ENCODE data around the gene THEM4. TPM values are rescaled to one million over a fixed set of nuclear protein-coding genes. Genes with fewer than 3 reads are reported as not detected.

The THEM4 gene
- total RNA-seq, 2 donors from 2014 or later, result 9.4 to 9.8 TPM

GRCh38 chr1:151828921-151829320, 80.4 kb downstream of the THEM4 start:
- intact Hi-C loops (cut with DNase I), result no loop called here
- DNase-seq (ENCODE audit: low spot score), result no peak

DNA sequence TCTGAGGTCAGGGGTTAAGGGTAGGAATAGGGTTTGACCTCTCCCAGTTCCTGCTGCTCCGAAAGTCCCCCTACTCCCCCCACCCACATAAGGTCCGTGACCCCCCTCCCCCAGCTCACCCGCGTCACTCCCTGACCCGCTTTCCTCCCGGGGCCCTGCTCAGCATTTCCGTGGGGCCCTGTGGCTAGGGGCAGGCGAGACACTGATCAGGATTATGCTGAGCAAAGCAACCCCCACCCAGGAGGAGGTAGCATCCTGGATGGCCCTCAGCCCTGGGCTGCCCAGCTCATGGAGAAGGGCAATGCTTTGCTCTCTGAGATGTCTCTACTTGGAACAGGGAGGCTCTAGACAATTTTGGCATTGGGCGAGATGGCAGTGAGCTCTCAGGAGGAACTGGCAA, 81.5 kb downstream of the THEM4 start:
- DNase-seq (ENCODE audit: low spot score), result no peak
- intact Hi-C loops (cut with DNase I), result no loop called here

DNA sequence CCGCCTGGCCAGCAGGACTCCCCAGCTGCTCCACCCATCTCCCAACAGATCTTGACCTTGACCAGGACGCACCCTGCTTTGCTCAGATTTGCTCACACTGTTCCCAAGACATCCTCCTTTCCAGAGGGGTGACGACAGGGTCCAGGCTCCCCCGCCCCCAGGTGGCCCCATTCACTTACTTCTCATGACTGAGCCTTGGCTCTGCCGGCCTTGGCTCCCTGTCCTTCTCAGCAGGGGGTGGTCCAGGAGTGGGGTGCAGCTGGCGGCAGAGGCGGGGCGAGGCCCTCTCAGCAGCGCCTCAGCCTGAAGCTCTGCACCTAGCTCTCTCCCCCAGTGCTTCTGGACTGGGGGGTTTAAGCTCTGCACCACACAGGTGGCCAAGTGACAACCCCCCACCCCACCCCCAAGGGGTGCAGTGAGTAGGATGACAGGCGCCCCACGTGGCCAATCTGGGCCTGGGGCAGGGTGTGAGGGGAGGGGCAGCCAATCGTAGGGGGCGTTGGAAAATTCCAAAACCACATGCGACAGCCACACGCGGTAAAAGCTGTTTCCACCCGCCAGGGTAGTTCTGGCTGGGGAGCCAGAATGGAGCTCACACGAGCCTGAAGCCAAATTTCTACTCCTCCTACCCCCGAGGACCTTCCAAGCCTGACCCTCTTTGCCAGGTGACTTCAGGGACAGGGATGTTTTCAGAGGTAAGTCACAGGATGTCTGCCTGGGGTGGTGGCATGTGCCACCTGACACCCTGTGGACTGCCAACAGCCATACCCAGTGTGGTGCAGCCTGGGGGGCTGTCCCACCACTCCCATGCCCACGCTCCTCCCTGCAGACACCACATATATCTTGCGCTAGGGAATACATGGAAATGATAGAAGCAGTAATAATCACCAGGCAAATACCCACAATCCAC, 83.3 kb downstream of the THEM4 start:
- no peak for DNase-seq (ENCODE audit: low spot score)
- intact Hi-C loops (cut with DNase I), result no loop called here

- DNase-seq (ENCODE audit: low spot score), result no peak
- intact Hi-C loops (cut with DNase I), result no loop called here
Observed at GRCh38 chr1:151825204-151825603, 84.1 kb downstream of the THEM4 start.

Other genes starting within 250 kb of the THEM4 start
- under 1 TPM in 1 of 2 donors, not detected in 1; 0.10 TPM for gene CELF3, start 192.7 kb downstream of the THEM4 start, total RNA-seq
- 1 to 10 TPM in 1 of 2 donors, not detected in 1; 4.0 TPM for gene RIIAD1, start 188.0 kb downstream of the THEM4 start, total RNA-seq
- gene MRPL9, start 146.0 kb downstream of the THEM4 start, total RNA-seq, result 10 to 100 TPM; 46.3 to 49.1 TPM
- 1 to 10 TPM; 4.7 to 5.1 TPM for gene TDRKH, start 119.0 kb downstream of the THEM4 start, total RNA-seq
- gene LINGO4, start 104.1 kb downstream of the THEM4 start, total RNA-seq, result not detected
- gene RORC, start 77.7 kb downstream of the THEM4 start, total RNA-seq, result not detected
- gene C2CD4D, start 69.7 kb downstream of the THEM4 start, total RNA-seq, result not detected
- gene THEM5, start 55.8 kb downstream of the THEM4 start, total RNA-seq, result not detected
- 100 to 1,000 TPM; 244 to 281 TPM for gene S100A10, start 84.3 kb upstream of the THEM4 start, total RNA-seq
- gene S100A11, start 127.5 kb upstream of the THEM4 start, total RNA-seq, result 100 to 1,000 TPM; 406 to 484 TPM
- gene TCHHL1, start 179.6 kb upstream of the THEM4 start, total RNA-seq, result not detected
- under 1 TPM; 0.14 to 0.23 TPM for gene TCHH, start 205.9 kb upstream of the THEM4 start, total RNA-seq
- not detected for gene RPTN, start 249.7 kb upstream of the THEM4 start, total RNA-seq